SIG-M5 treated with dmso at 0.1 percent for 504 hours (cell line): Measurements from ENCODE around the gene DMBX1.
A peak's percentile ranks its signal among the peaks of the same experiment; 100 is the strongest.

ENCODE experiments used
- DNase-seq: peaks from one replicate; lab custom pipeline; 2025; ENCODE audit not compliant: unreplicated experiment; lab: John Stamatoyannopoulos, UW

DMBX1 gene

GRCh38 chr1:46459315-46459714 lies 30.3 kb upstream of the DMBX1 start:
- no peak for DNase-seq

GRCh38 chr1:46461017-46461808 lies 28.4 kb upstream of the DMBX1 start:
- DNase-seq, result no peak

- no peak for DNase-seq
These were observed 27.7 kb upstream of the DMBX1 start for GRCh38 chr1:46461809-46462448.

- no peak for DNase-seq
These were observed 25.6 kb upstream of the DMBX1 start for GRCh38 chr1:46464013-46464548.

- no peak for DNase-seq
These were observed 24.7 kb upstream of the DMBX1 start for GRCh38 chr1:46464915-46465314.

- no peak for DNase-seq
These were observed 23.6 kb upstream of the DMBX1 start for GRCh38 chr1:46465981-46466476.

GRCh38 chr1:46466477-46467182 lies 23.0 kb upstream of the DMBX1 start:
- no peak for DNase-seq

- DNase-seq, result no peak
These were observed 22.5 kb upstream of the DMBX1 start for GRCh38 chr1:46467183-46467504.

- no peak for DNase-seq
These were observed 19.8 kb upstream of the DMBX1 start for GRCh38 chr1:46469881-46470280.

- DNase-seq, result no peak
These were observed 17.7 kb upstream of the DMBX1 start for GRCh38 chr1:46471848-46472492.

GRCh38 chr1:46472498-46473181 lies 17.0 kb upstream of the DMBX1 start:
- no peak for DNase-seq

- DNase-seq, result no peak
These were observed 15.6 kb upstream of the DMBX1 start for GRCh38 chr1:46473991-46474390.

GRCh38 chr1:46474570-46474969 lies 15.1 kb upstream of the DMBX1 start:
- no peak for DNase-seq

- no peak for DNase-seq
These were observed 13.0 kb upstream of the DMBX1 start for GRCh38 chr1:46476673-46477072.

GRCh38 chr1:46477153-46477929 lies 12.3 kb upstream of the DMBX1 start:
- DNase-seq, result peak; percentile 75

GRCh38 chr1:46478721-46479485 lies 10.7 kb upstream of the DMBX1 start:
- DNase-seq, result no peak

- DNase-seq, result no peak
These were observed 9.8 kb upstream of the DMBX1 start for GRCh38 chr1:46479744-46480350.

GRCh38 chr1:46480959-46481646 lies 8.5 kb upstream of the DMBX1 start:
- DNase-seq, result peak; percentile 16
